ENCODE results near the gene PCDHGB1. TPM values are rescaled to one million over a fixed set of nuclear protein-coding genes. Genes with fewer than 3 reads are reported as not detected.

Gene PCDHGB1
- total RNA-seq, 2 experiments from 2014 or later: 3.0 to 4.1 TPM

- ChIA-PET CTCF (ENCODE audit: unreplicated experiment) (no interaction called here), POLR2A (interaction anchor here (0.7 kb wide), 1 partner anchor 141 kb away, joined by 3 read pairs; no protein-coding TSS in a partner anchor)
- peaks cover 24% of the 10 kb centered on the region for H3K36me3 ChIP-seq (ENCODE audit: insufficient read depth, low read length)
- H3K9me2 ChIP-seq (ENCODE audit: insufficient read depth, low read length): no peaks in the 10 kb centered on the region
- no peaks in the 10 kb centered on the region for H4K20me1 ChIP-seq (ENCODE audit: insufficient read depth, low read length)
- H2AFZ ChIP-seq (ENCODE audit: low read length): no peak overlapping the region
- H3K79me2 ChIP-seq (ENCODE audit: insufficient read depth, low read depth, low read length): peaks cover 17% of the 10 kb centered on the region; the same call in 1 of the 2 replicates
- no TSS peak for BruUV-seq (replicated peaks)
- H3K4me1 ChIP-seq (ENCODE audit: insufficient read depth, low read length, poor library complexity, severe bottlenecking): peaks cover 35% of the 10 kb centered on the region
- TF ChIP-seq CTCF (conservative IDR thresholded peaks at IDR 0.05; ENCODE audit: low read length) (no peak), EZH2phosphoT487 (IDR thresholded peaks at IDR 0.05; ENCODE audit: borderline replicate concordance, low read depth, low read length) (no peak)
- DNase-seq (ENCODE audit: low spot score): no peak
- no peak overlapping the region for H3K4me3 ChIP-seq (ENCODE audit: low read depth, low read length, poor library complexity, severe bottlenecking)
- intact Hi-C loops (cut with micrococcal nuclease; ENCODE audit: unreplicated experiment): no loop called here
- no peak overlapping the region for H3K4me2 ChIP-seq (ENCODE audit: low read length)
- H3K9me3 ChIP-seq (ENCODE audit: low read length): no peaks in the 10 kb centered on the region; the same call in 1 of the 2 replicates
- no peak overlapping the region for H3K27ac ChIP-seq (ENCODE audit: low read depth, low read length, poor library complexity, severe bottlenecking)
Measured at GRCh38 chr5:141366016-141366896, 16.4 kb downstream of the PCDHGB1 start.

DNA sequence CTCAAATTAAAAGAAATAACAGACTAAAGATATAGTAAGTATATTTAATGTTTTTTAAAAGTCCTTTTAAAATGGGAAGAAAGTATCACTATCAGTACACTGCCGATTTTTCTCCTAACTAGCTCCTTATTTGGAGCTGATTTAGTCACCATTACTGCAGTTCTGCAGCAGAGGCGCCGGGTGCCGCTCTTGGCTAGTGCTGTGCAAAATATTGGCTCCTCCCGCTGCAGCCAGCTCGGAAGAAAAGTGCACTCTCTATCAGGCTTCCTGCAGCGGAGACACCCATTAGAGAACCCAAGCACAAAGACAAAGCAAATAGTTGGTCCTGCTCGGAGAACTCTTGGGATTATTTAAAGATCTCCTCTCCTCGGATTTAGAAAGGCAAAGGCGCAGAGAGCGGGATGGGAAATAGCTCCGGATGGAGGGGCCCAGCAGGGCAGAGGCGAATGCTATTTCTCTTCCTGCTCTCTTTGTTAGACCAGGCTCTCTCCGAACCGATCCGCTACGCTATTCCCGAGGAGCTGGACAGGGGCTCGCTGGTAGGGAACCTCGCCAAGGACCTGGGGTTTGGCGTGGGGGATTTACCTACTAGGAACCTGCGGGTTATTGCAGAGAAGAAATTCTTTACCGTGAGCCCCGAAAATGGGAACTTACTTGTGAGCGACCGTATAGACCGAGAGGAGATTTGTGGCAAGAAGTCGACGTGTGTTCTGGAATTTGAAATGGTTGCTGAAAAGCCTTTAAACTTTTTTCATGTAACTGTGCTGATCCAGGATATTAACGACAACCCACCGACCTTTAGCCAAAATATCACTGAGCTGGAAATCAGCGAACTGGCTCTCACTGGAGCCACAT lies 20.3 kb downstream of the PCDHGB1 start, which contains the start of gene PCDHGB3:
PCDHGB3 (plus strand) TSS at position 249 of the 855 bp plus-strand sequence; CDS start at position 402, 153 bp downstream.
- peak; percentile 72 for TF ChIP-seq CTCF (conservative IDR thresholded peaks at IDR 0.05; ENCODE audit: low read length)
- no peak for TF ChIP-seq EZH2phosphoT487 (IDR thresholded peaks at IDR 0.05; ENCODE audit: borderline replicate concordance, low read depth, low read length)
- H4K20me1 ChIP-seq (ENCODE audit: insufficient read depth, low read length): no peaks in the 10 kb centered on the region
- H3K9me3 ChIP-seq (ENCODE audit: low read length): no peaks in the 10 kb centered on the region
- H2AFZ ChIP-seq (ENCODE audit: low read length): peak within 1 kb of the TSS; percentile 73
- H3K4me3 ChIP-seq (ENCODE audit: low read depth, low read length, poor library complexity, severe bottlenecking): peak within 1 kb of the TSS; percentile 34
- no peaks in the 10 kb centered on the region for H3K79me2 ChIP-seq (ENCODE audit: insufficient read depth, low read depth, low read length)
- ChIA-PET POLR2A (interaction anchor here (0.5 to 1.6 kb wide), 12 partner anchors 11 to 685 kb away, joined by 3 to 7 read pairs (median 3); partner anchors contain the start of genes PCDHB15 and PCDHGB5), CTCF (ENCODE audit: unreplicated experiment) (interaction anchor here (0.6 to 1.5 kb wide), 10 partner anchors 10 to 194 kb away, joined by 3 to 5 read pairs (median 4); partner anchors contain the start of genes PCDHGA10, PCDHGA11 and PCDHGB2)
- peaks cover 17% of the 10 kb centered on the region for H3K36me3 ChIP-seq (ENCODE audit: insufficient read depth, low read length)
- DNase-seq (ENCODE audit: low spot score): peak; percentile 61
- H3K9me2 ChIP-seq (ENCODE audit: insufficient read depth, low read length): no peaks in the 10 kb centered on the region
- peak within 1 kb of the TSS; percentile 55 for H3K4me2 ChIP-seq (ENCODE audit: low read length)
- no TSS peak for BruUV-seq (replicated peaks)
- H3K27ac ChIP-seq (ENCODE audit: low read depth, low read length, poor library complexity, severe bottlenecking): no peak within 1 kb of the TSS
- H3K4me1 ChIP-seq (ENCODE audit: insufficient read depth, low read length, poor library complexity, severe bottlenecking): peaks cover 12% of the 10 kb centered on the region
- intact Hi-C loops (cut with micrococcal nuclease; ENCODE audit: unreplicated experiment): loop anchor here (5.0 kb wide), 1 partner anchor 187 kb away; no protein-coding TSS in a partner anchor

Data from OCI-LY7 (cell line).